Activated CD8-positive, alpha-beta memory T cell treated with anti-CD3 and anti-CD28 coated beads, Interleukin-2, amount 50 U/mL, for 1 hour (primary cell): ENCODE measurements around the gene RNF212.

Experiments used
- DNase-seq: peaks from one replicate; pipeline ENCODE4 v3.0.0-alpha.2; 2020; ENCODE audit errors: extremely low read depth

The RNF212 gene

DNA sequence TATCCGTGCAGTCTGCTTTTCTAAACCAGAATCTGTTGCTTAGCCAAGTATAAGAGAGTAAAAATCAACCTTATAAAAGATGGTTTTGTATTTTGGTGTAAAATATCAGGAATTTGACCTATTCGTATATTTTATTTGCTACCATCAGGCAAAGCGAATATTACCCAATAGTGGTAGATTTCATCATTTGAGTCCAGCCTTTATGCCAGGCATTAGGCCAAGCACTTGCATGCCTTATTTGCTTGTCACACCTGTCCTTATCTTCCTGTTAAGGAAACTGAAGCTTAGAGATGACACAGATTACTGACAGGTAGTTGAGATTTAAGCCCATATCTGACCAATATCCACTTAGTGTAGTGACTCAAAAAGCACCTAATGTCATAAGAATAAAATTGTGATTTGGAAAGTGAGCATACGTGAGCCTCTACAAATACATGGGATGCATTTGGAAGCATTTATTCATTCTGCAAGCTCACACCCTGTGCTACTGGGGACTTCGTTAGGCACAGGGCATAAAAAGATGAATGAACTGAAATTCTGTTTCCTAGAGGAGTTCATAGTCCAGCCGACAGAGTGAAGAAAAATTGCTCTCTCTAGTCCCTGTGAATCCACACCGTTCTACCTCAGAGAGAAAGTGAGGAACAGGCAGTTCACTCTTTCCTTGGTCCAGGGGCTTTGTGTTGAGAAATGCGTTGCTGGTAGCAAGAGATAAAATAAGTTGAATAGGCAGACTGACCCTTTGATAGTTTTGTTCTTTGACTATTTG, 2.3 kb upstream of the RNF212 start:
- DNase-seq = no peak

GRCh38 chr4:1112821-1113182, 562 bp downstream of the RNF212 start:
- DNase-seq = no peak

DNA sequence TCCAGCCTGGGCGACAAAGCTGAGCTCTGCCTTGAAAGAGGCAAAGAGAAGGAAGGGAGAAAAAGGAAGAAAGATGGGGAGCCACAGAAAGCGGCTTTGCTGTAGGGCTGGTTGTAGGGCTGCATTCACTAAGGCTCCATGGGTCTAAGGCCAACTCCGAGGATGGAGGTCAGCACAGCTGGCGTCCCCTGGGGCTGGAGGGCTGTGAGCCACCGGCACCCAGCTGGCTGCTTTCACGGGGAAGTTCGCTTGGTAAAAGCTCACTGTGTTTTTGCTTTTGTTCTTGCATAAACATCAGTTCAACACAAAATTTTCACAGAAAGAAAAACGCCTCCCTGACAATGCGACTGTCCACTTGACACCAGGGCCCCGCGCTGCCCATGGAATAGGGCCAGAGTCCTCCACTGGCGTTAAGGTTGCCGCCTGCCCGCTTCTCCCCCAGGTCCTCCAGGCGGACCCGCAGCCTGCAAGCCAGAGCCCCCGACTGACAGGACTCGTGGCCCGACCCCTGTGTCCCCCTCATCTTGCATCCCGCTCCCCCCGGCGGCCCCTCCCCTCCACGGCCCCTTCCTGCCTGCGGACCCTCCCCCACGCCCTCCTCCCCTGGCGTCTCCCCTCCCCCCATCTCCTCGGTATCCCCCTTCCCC, 1.1 kb downstream of the RNF212 start:
- DNase-seq = no peak

DNA sequence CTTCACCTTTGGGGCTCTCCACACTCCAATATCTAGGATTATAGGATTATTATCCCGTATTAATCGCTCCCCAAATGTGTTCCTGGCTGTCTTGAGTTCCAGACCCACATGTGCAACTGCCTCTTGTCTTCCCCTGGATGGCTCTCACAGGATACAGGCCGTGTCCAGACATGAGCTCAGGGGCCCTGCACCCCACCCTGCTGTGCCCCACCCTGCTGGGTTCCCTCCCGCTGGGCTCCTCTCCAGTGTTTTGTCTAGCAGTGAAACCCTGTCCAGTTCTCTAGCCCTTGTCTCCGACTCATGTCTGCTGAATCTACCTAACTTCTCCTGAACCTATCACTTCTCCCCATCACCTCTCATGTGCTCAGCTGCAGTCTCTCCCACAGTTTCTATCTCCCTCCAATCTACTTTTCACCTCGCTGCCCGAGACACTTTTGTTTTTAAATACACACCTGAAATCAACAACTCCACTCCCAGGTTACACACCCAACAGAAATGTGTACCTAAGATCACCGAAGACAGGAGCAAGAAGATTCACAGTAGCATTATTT, 2.0 kb downstream of the RNF212 start:
- no peak for DNase-seq

DNA sequence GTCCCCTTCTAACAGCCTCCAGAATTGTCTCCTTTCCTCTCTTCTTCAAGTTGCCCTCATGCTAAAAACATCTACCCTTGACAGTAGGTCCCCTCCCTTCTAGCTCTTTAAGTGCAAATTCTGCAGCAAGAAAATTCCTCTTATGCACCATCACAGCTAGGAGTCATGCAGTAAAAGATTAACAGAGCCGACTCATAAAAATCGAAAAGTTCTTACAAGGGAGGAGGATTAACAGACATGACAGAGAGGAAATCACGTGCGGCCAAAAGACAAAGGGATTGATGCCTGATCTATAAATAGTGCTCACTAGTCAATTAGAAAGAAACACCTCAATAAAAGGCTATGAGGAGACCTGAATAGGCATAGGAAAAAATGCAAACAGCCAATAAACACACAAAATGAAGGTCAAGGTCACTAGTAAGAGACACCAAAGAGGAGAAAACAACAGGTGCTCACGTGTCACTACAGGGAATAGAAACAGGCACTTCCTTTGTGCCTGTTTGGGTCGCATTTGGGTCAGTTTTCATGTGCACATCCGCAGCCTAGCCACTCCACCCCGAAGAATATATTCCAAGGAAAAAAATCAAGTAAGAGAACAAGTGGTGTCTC, 3.4 kb downstream of the RNF212 start:
- DNase-seq = no peak

- DNase-seq = no peak
These were observed 4.0 kb downstream of the RNF212 start for GRCh38 chr4:1109333-1109732.

DNA sequence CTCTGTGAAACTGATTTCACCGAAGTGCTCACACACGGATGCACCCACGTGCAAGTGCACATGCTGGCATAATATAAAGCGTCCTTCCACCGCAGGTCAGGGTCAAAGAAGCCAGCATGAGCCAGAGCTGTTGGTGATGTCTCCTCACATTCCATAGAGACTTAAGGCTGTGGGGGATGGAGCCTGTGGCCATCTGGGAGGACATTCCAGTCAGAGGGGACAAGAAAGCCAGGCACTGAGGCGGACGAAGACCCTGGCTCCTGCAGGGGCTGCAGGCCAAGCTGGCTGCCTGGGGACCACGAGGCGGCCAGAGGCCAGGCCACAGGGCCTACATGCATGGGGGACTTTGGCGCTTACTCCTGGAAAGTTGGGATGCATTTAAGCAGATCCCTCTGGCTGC, 7.7 kb downstream of the RNF212 start:
- DNase-seq = no peak

GRCh38 chr4:1105067-1105466, 8.3 kb downstream of the RNF212 start:
- no peak for DNase-seq

- no peak for DNase-seq
These were observed 8.7 kb downstream of the RNF212 start for GRCh38 chr4:1104647-1105046.

GRCh38 chr4:1099684-1100335, 13.6 kb downstream of the RNF212 start:
- DNase-seq = no peak

DNA sequence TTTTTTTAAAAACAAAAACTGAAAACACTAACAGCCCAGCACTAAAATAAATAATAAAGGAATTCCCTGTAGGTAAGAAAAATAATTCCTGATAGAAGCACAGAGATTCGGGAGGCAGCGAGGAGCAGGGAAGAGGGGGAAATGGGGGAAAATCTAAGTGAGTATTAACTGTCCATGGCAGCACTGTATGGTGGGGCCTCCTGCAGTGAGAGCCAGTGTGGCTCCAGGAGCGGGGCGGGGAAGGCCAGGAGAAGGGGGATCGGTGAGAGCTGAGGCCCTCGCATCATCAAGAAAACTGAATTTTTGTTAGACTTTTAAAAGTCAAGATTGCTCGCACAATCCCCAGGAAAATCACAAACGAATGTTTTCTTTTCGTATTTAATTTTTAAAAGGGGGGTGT, 14.1 kb downstream of the RNF212 start:
- no peak for DNase-seq

DNA sequence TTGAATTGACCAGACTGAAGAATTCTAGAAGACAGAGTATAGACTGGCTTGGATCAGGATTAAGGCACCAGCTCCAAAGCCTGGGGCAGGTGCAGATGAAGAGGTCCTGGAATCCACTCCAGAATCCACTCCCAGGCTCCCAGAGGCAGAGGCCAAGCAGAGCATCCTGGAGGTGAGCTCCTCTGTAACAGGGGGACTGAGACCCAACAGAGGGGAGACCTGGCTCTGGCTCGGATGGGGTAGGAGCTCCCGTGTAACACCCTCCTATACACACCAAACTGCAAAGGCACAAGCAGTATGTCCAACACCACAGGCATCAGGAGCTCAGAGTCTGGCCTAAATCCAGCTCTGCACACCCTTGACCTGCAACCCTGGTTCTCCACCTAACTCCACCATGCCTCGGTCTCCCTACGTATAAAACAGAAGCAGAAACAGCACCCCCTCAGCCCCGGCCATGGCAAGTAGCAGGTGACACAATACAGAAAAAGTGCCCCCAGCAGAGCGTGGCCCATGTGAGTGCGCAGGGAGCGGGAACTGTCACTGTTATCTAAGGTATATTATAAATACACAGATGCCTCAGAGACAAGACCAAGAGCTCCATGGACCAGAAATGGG, 14.9 kb downstream of the RNF212 start:
- DNase-seq = no peak

DNA sequence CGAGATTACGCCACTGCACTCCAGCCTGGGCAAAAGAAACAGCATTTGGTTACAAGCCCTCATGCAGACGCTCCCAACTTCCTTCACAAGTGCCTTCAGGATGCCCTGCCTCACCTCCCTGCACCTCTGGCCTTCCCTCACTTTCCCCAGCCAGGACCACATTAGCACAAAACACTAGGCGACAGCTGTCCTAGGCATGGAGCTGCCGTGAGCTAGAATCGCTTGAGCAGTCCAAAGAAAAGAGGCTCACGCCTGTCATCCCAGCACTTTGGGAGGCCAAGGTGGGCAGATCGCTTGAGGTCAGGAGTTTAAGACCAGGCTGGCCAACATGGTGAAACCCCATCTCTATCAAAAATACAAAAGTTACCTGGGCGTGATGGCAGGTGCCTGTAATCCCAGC, 15.8 kb downstream of the RNF212 start:
- DNase-seq = no peak

GRCh38 chr4:1096841-1097240, 16.5 kb downstream of the RNF212 start:
- no peak for DNase-seq

DNA sequence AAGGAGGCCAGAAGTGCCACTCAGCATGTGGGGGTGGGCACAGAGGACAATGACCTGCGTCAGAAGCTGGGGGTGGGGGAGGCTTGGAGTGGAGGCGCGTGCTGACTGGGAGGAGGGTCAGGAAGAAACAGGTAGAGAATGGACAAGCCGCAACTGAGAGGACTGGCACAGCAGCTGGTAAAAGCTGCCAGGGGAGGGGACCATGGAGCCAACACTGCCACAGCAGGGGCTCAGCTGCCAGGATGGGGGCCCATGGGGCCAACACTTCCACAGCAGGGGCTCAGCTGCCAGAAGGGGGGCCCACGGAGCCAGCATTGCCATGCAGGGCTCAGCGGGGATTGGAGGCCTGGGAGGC, 19.1 kb downstream of the RNF212 start:
- DNase-seq = no peak

DNA sequence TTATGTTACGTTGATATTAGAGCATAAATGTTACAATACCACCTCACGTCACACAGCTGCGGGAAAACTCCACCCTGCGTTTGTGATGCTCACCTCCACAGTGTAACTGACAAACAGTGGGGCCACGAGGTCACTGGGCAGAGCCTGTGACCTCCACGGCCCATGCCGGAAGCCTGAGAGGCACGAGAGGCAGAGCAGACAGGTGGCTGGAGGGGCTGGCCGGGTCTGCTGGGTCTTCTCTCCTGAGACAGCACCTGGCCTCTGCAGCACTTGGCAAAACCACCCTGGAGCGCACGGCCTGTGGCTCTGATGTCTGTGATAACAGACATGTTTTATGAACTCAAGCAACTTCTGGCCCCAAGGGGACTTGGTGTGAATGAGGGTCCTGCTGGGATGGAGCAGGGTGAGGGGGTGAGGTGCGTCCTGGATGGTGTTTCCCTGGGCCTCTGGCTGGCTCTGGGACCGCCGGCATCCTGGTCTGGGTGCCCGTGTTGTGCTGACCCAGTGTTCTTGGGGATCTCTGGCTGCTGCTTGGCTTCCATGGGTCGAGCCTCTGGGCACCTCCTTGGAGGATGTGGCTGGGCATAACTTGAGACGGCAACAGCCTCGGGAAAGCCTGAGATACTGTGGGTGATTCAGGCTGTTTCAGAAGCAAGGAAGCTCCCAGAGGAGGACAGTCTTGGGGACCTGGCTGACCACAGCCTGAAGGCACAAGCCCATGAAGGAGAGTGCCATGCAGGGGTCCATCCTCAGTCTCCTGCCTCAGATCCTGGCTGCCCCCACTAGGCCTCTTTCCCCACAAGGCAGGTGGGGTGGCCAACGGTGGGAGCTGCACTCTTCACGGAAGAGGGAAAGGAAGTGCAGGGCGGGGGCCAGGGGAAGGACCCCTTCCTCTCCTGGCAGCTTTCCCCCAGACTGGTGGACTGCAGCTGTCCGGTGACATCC, 19.7 kb downstream of the RNF212 start:
- no peak for DNase-seq

DNA sequence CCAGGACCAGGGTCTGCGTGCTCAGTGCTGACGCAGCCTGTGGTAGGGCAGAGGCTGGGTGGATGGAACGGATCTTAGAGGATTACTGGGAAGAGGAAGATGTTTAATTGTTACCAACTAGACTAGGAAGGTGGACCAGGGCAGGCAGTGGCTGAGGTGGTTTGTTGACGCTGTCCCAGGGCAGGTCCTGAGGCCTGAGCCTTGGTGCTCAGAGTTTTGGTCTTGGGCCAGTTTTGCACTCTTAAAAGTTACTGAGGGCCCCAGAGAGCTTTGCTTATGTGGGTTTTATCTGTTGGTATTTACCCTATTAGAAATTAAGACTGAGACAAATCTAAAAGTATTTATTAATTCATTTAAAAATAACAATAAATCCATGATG, 20.4 kb downstream of the RNF212 start:
- no peak for DNase-seq

DNA sequence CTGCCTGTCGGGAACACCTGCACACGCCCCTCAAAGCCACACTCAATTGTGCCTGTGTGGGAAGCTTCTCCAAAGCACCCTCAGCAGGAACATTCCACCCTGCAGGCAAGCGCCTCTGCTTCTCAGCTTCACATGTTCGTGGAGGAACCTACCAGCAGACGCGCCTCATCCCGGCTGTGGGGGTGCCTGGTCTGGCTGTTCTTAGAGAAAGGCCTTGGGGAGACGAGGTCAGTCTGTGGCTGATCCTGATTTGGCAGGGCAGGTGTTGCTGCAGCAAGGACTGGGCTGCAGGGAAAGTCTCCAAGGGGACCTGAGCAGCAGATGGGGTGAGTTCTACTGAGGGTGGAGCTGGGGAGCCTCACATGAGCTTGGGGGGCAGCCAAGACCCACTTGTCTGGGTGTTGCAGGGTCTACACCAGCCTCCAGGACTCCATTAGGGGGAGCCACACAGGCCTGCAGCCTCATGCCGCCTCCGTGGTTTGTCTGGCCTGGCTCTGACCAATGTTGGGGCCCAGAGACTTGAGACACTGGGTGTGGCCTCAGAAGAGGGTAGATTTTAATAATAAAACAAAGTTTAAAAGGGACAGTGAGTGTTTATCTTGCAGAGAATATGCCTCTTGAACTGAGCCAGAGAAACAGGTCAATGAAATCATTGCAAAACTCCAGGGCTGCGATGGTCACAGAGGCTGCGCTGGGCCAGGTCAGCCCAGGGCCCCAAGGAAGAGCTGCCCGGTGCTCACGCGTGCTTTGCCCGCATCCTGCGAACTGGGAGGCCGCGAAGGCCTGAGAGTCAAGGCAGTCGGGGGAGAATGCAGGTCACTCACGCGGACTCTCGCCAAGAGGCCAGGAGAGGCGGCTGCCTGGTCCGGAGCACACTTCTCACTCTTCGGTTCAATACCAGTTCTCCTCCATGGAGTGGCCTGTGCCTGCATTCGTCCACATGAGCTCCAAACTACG, 21.1 kb downstream of the RNF212 start:
- DNase-seq = no peak

DNA sequence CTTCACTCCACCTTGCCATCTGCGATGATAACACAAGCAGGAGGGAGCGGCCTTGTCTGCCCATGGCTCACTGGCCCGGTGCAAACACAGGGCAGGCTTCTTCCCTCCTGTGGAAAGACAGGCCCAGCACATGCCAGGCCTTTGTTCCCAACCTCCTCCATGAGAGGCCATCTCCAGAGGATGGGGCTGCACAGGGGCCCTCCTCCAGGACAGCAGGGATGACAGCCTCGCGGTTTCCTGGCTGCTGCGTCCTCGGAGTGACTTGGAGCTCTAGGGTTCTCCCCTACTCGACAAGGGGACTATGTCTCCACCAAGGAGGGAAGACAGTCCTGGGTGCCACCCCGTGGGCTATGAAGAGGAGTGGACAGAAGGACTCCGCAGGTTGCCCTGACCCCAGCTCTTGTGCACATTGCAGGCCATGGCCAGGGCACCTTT, 21.8 kb downstream of the RNF212 start:
- DNase-seq = no peak
